HEK293 (cell line): Measurements from ENCODE around the gene ZNF688.

Source experiments
- BCL11A ChIP-seq: fragments of 450-650 bp; formaldehyde crosslinking; IDR thresholded peaks from 2 replicates; pipeline ENCODE4 v1.5.1; 2016; ENCODE audit warnings: low read depth, missing biosample characterization, missing genetic modification characterization
- SCRT2 ChIP-seq: fragments of 450-650 bp; formaldehyde crosslinking; IDR thresholded peaks from 2 replicates; pipeline ENCODE4 v1.5.1; 2016; ENCODE audit warnings: missing biosample characterization, missing genetic modification characterization
- TCF7L2 ChIP-seq: IDR thresholded peaks from 2 replicates; pipeline ENCODE4 v1.6.1; 2011; ENCODE audit warnings: low read depth, mild to moderate bottlenecking, inconsistent platforms, low read length, moderate library complexity, borderline replicate concordance
- YY1 ChIP-seq: fragments of 450-650 bp; formaldehyde crosslinking; IDR thresholded peaks from 2 replicates; pipeline ENCODE4 v1.5.1; 2018; ENCODE audit warnings: missing biosample characterization, missing genetic modification characterization
- ZNF423 ChIP-seq: fragments of 450-650 bp; formaldehyde crosslinking; IDR thresholded peaks from 2 replicates; pipeline ENCODE4 v1.5.1; 2016; ENCODE audit warnings: missing biosample characterization, missing genetic modification characterization
- ZNF701 ChIP-seq: fragments of 450-650 bp; formaldehyde crosslinking; IDR thresholded peaks from 2 replicates; pipeline ENCODE4 v1.5.1; 2016; ENCODE audit warnings: missing biosample characterization, missing genetic modification characterization
- ZSCAN23 ChIP-seq: fragments of 450-650 bp; formaldehyde crosslinking; IDR thresholded peaks from 2 replicates; pipeline ENCODE4 v1.5.1; 2016; ENCODE audit warnings: missing biosample characterization, missing genetic modification characterization
- TF ChIP-seq, protein P1 (sequence below): fragments of 450-650 bp; formaldehyde crosslinking; IDR thresholded peaks from 2 replicates; pipeline ENCODE4 v1.5.1; 2016; ENCODE audit warnings: missing biosample characterization, missing genetic modification characterization
- TF ChIP-seq, protein P2 (sequence below): fragments of 450-650 bp; formaldehyde crosslinking; IDR thresholded peaks from 2 replicates; pipeline ENCODE4 v1.5.1; 2016; ENCODE audit warnings: missing biosample characterization, missing genetic modification characterization, low read depth
- TF ChIP-seq, protein P3 (sequence below): fragments of 450-650 bp; formaldehyde crosslinking; IDR thresholded peaks from 2 replicates; pipeline ENCODE4 v1.5.1; 2016; ENCODE audit warnings: missing biosample characterization, missing genetic modification characterization
- TF ChIP-seq, protein P4 (sequence below): fragments of 450-650 bp; formaldehyde crosslinking; IDR thresholded peaks from 2 replicates; pipeline ENCODE4 v1.5.1; 2016; ENCODE audit warnings: missing biosample characterization, missing genetic modification characterization
- TF ChIP-seq, protein P5 (sequence below): fragments of 450-650 bp; formaldehyde crosslinking; IDR thresholded peaks from 2 replicates; pipeline ENCODE4 v1.5.1; 2016; ENCODE audit warnings: missing biosample characterization, missing genetic modification characterization
- TF ChIP-seq, protein P6 (sequence below): fragments of 450-650 bp; formaldehyde crosslinking; IDR thresholded peaks from 2 replicates; pipeline ENCODE4 v1.5.1; 2016; ENCODE audit warnings: missing biosample characterization, missing genetic modification characterization

DNA sequence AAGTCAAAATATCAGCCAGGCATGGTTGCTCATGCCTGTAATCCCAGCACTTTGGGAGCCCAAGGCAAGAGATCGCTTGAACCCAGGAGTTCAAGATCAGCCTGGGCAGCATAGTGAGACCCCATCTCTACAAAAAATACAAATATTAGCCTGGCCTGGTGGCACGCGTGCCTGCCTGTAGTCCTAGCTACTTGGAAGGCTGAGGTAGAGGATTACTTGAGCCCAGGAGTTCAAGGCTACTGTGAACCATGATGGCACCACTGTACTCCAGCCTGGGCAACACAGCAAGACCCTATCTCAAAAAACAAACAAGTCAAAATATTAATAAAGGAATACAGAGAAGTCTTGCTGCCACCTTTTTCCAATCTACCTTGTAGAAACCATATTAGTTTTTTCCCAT is 34.5 kb upstream of the ZNF688 start:
- TF ChIP-seq, protein P1, sequence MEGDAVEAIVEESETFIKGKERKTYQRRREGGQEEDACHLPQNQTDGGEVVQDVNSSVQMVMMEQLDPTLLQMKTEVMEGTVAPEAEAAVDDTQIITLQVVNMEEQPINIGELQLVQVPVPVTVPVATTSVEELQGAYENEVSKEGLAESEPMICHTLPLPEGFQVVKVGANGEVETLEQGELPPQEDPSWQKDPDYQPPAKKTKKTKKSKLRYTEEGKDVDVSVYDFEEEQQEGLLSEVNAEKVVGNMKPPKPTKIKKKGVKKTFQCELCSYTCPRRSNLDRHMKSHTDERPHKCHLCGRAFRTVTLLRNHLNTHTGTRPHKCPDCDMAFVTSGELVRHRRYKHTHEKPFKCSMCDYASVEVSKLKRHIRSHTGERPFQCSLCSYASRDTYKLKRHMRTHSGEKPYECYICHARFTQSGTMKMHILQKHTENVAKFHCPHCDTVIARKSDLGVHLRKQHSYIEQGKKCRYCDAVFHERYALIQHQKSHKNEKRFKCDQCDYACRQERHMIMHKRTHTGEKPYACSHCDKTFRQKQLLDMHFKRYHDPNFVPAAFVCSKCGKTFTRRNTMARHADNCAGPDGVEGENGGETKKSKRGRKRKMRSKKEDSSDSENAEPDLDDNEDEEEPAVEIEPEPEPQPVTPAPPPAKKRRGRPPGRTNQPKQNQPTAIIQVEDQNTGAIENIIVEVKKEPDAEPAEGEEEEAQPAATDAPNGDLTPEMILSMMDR: no peak
- TF ChIP-seq, protein P2, sequence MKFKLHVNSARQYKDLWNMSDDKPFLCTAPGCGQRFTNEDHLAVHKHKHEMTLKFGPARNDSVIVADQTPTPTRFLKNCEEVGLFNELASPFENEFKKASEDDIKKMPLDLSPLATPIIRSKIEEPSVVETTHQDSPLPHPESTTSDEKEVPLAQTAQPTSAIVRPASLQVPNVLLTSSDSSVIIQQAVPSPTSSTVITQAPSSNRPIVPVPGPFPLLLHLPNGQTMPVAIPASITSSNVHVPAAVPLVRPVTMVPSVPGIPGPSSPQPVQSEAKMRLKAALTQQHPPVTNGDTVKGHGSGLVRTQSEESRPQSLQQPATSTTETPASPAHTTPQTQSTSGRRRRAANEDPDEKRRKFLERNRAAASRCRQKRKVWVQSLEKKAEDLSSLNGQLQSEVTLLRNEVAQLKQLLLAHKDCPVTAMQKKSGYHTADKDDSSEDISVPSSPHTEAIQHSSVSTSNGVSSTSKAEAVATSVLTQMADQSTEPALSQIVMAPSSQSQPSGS: no peak
- TF ChIP-seq ZSCAN23 (tag by site-specific recombination) (no peak), ZNF701 (tag by site-specific recombination) (no peak), BCL11A (tag by site-specific recombination) (no peak), TCF7L2 (no peak), SCRT2 (tag by site-specific recombination) (no peak), YY1 (no peak), ZNF423 (tag by site-specific recombination) (no peak)
- TF ChIP-seq, protein P3, sequence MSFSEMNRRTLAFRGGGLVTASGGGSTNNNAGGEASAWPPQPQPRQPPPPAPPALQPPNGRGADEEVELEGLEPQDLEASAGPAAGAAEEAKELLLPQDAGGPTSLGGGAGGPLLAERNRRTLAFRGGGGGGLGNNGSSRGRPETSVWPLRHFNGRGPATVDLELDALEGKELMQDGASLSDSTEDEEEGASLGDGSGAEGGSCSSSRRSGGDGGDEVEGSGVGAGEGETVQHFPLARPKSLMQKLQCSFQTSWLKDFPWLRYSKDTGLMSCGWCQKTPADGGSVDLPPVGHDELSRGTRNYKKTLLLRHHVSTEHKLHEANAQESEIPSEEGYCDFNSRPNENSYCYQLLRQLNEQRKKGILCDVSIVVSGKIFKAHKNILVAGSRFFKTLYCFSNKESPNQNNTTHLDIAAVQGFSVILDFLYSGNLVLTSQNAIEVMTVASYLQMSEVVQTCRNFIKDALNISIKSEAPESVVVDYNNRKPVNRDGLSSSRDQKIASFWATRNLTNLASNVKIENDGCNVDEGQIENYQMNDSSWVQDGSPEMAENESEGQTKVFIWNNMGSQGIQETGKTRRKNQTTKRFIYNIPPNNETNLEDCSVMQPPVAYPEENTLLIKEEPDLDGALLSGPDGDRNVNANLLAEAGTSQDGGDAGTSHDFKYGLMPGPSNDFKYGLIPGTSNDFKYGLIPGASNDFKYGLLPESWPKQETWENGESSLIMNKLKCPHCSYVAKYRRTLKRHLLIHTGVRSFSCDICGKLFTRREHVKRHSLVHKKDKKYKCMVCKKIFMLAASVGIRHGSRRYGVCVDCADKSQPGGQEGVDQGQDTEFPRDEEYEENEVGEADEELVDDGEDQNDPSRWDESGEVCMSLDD (tag by site-specific recombination): no peak
- TF ChIP-seq, protein P4, sequence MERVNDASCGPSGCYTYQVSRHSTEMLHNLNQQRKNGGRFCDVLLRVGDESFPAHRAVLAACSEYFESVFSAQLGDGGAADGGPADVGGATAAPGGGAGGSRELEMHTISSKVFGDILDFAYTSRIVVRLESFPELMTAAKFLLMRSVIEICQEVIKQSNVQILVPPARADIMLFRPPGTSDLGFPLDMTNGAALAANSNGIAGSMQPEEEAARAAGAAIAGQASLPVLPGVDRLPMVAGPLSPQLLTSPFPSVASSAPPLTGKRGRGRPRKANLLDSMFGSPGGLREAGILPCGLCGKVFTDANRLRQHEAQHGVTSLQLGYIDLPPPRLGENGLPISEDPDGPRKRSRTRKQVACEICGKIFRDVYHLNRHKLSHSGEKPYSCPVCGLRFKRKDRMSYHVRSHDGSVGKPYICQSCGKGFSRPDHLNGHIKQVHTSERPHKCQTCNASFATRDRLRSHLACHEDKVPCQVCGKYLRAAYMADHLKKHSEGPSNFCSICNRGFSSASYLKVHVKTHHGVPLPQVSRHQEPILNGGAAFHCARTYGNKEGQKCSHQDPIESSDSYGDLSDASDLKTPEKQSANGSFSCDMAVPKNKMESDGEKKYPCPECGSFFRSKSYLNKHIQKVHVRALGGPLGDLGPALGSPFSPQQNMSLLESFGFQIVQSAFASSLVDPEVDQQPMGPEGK (tag by site-specific recombination): no peak
- TF ChIP-seq, protein P5, sequence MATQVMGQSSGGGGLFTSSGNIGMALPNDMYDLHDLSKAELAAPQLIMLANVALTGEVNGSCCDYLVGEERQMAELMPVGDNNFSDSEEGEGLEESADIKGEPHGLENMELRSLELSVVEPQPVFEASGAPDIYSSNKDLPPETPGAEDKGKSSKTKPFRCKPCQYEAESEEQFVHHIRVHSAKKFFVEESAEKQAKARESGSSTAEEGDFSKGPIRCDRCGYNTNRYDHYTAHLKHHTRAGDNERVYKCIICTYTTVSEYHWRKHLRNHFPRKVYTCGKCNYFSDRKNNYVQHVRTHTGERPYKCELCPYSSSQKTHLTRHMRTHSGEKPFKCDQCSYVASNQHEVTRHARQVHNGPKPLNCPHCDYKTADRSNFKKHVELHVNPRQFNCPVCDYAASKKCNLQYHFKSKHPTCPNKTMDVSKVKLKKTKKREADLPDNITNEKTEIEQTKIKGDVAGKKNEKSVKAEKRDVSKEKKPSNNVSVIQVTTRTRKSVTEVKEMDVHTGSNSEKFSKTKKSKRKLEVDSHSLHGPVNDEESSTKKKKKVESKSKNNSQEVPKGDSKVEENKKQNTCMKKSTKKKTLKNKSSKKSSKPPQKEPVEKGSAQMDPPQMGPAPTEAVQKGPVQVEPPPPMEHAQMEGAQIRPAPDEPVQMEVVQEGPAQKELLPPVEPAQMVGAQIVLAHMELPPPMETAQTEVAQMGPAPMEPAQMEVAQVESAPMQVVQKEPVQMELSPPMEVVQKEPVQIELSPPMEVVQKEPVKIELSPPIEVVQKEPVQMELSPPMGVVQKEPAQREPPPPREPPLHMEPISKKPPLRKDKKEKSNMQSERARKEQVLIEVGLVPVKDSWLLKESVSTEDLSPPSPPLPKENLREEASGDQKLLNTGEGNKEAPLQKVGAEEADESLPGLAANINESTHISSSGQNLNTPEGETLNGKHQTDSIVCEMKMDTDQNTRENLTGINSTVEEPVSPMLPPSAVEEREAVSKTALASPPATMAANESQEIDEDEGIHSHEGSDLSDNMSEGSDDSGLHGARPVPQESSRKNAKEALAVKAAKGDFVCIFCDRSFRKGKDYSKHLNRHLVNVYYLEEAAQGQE (tag by site-specific recombination): no peak
- TF ChIP-seq, protein P6, sequence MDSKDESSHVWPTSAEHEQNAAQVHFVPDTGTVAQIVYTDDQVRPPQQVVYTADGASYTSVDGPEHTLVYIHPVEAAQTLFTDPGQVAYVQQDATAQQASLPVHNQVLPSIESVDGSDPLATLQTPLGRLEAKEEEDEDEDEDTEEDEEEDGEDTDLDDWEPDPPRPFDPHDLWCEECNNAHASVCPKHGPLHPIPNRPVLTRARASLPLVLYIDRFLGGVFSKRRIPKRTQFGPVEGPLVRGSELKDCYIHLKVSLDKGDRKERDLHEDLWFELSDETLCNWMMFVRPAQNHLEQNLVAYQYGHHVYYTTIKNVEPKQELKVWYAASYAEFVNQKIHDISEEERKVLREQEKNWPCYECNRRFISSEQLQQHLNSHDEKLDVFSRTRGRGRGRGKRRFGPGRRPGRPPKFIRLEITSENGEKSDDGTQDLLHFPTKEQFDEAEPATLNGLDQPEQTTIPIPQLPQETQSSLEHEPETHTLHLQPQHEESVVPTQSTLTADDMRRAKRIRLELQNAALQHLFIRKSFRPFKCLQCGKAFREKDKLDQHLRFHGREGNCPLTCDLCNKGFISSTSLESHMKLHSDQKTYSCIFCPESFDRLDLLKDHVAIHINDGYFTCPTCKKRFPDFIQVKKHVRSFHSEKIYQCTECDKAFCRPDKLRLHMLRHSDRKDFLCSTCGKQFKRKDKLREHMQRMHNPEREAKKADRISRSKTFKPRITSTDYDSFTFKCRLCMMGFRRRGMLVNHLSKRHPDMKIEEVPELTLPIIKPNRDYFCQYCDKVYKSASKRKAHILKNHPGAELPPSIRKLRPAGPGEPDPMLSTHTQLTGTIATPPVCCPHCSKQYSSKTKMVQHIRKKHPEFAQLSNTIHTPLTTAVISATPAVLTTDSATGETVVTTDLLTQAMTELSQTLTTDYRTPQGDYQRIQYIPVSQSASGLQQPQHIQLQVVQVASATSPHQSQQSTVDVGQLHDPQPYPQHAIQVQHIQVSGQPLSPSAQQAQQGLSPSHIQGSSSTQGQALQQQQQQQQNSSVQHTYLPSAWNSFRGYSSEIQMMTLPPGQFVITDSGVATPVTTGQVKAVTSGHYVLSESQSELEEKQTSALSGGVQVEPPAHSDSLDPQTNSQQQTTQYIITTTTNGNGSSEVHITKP (tag by site-specific recombination): no peak
